Measurements from ENCODE around the gene OAS2.

The OAS2 gene

DNA sequence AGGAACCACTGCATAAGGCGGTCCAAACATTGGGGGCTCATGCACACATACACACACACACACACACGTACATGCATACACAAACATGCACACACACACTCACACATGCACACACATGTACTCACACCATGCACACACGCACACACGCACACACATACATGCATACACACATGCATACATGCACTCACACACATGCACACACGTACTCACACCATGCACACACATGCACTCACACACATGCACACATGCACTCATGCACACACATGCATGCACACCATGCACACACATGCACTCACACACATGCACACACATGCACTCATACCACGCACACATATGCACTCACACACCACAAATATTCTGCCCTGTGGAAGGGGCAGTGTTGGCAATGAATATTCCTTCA, 22.1 kb downstream of the OAS2 start:
- Histone ChIP-seq H3K4me1 (ENCODE audit: control insufficient read depth, insufficient read depth, low read length, poor library complexity, severe bottlenecking) (no peaks in the 10 kb centered on the region), H3K36me3 (ENCODE audit: control insufficient read depth, insufficient read depth, low read length) (no peaks in the 10 kb centered on the region), H3K27ac (ENCODE audit: low read depth, low read length, severe bottlenecking) (no peak overlapping the region), H3K9me3 (ENCODE audit: control insufficient read depth, low read length) (no peaks in the 10 kb centered on the region), H3K4me3 (ENCODE audit: extremely low read depth, insufficient read depth, low read length, poor library complexity, severe bottlenecking) (no peak overlapping the region)
- WGBS, 2 experiments (ENCODE audit: insufficient coverage in 2 of 2) = 81 to 96% methylated on average over 5 of the region's 6 CpGs

GRCh38 chr12:113002155-113002554, 23.8 kb downstream of the OAS2 start:
- WGBS, 2 experiments (ENCODE audit: insufficient coverage in 2 of 2) = 90 to 98% methylated on average over 3 of the region's 4 CpGs
- no peaks in the 10 kb centered on the region for H3K4me1 ChIP-seq (ENCODE audit: control insufficient read depth, insufficient read depth, low read length, poor library complexity, severe bottlenecking)
- no peak overlapping the region for H3K27ac ChIP-seq (ENCODE audit: low read depth, low read length, severe bottlenecking)
- H3K36me3 ChIP-seq (ENCODE audit: control insufficient read depth, insufficient read depth, low read length) = no peaks in the 10 kb centered on the region
- no peak overlapping the region for H3K4me3 ChIP-seq (ENCODE audit: extremely low read depth, insufficient read depth, low read length, poor library complexity, severe bottlenecking)
- H3K9me3 ChIP-seq (ENCODE audit: control insufficient read depth, low read length) = no peaks in the 10 kb centered on the region

DNA sequence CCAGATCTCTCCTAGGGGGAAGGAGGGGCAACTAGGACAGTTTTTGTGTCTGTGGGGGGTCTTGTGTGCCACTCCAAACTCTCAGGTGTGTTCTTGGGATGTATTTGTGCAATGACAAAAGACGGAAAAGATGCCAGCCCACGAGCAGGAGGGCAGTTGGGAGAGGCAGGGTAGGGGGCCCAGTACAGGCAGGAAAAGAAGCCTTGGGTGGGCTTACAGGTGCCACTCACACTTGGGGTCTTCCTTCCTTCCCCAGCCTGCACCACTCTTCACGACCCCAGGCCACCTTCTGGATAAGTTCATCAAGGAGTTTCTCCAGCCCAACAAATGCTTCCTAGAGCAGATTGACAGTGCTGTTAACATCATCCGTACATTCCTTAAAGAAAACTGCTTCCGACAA, 24.4 kb downstream of the OAS2 start:
- no peak overlapping the region for H3K4me3 ChIP-seq (ENCODE audit: extremely low read depth, insufficient read depth, low read length, poor library complexity, severe bottlenecking)
- no peaks in the 10 kb centered on the region for H3K36me3 ChIP-seq (ENCODE audit: control insufficient read depth, insufficient read depth, low read length)
- H3K4me1 ChIP-seq (ENCODE audit: control insufficient read depth, insufficient read depth, low read length, poor library complexity, severe bottlenecking) = no peaks in the 10 kb centered on the region
- H3K27ac ChIP-seq (ENCODE audit: low read depth, low read length, severe bottlenecking) = no peak overlapping the region
- 93% methylated on average over 3 to 5 of the region's 5 CpGs for WGBS, 2 experiments (ENCODE audit: insufficient coverage in 2 of 2)
- H3K9me3 ChIP-seq (ENCODE audit: control insufficient read depth, low read length) = no peaks in the 10 kb centered on the region

DNA sequence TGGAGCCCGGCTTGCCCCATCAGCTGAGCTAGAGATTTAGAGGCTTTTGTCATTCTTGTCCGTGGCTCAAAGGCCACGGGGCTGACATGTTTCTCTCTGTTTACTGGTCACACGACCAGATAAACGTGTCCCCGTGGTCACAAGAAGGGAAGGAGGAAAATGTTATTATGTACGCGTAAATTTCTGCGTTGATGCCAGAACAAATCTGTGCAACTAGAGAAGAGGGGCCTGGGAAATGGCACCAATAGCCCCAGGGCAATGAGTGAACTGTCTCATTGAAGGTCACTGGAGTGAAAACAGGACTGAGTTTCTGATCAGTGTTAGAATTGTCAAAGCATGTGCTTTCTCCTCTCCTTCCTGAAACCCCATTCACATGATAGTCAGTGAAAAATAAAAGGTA, 25.3 kb downstream of the OAS2 start:
- H3K9me3 ChIP-seq (ENCODE audit: control insufficient read depth, low read length) = no peaks in the 10 kb centered on the region
- no peaks in the 10 kb centered on the region for H3K4me1 ChIP-seq (ENCODE audit: control insufficient read depth, insufficient read depth, low read length, poor library complexity, severe bottlenecking)
- no peaks in the 10 kb centered on the region for H3K36me3 ChIP-seq (ENCODE audit: control insufficient read depth, insufficient read depth, low read length)
- 88 to 96% methylated on average over 8 to 9 of the region's 9 CpGs for WGBS, 2 experiments (ENCODE audit: insufficient coverage in 2 of 2)
- H3K4me3 ChIP-seq (ENCODE audit: extremely low read depth, insufficient read depth, low read length, poor library complexity, severe bottlenecking) = no peak overlapping the region
- no peak overlapping the region for H3K27ac ChIP-seq (ENCODE audit: low read depth, low read length, severe bottlenecking)

- Histone ChIP-seq H3K4me3 (ENCODE audit: extremely low read depth, insufficient read depth, low read length, poor library complexity, severe bottlenecking) (no peak overlapping the region), H3K36me3 (ENCODE audit: control insufficient read depth, insufficient read depth, low read length) (no peaks in the 10 kb centered on the region), H3K9me3 (ENCODE audit: control insufficient read depth, low read length) (peaks cover 3% of the 10 kb centered on the region), H3K27ac (ENCODE audit: low read depth, low read length, severe bottlenecking) (no peak overlapping the region), H3K4me1 (ENCODE audit: control insufficient read depth, insufficient read depth, low read length, poor library complexity, severe bottlenecking) (no peaks in the 10 kb centered on the region)
- 60 to 74% methylated on average over 3 of the region's 4 CpGs for WGBS, 2 experiments (ENCODE audit: insufficient coverage in 2 of 2)
Measured at GRCh38 chr12:113005762-113006161, 27.4 kb downstream of the OAS2 start.

- no peak overlapping the region for H3K4me3 ChIP-seq (ENCODE audit: extremely low read depth, insufficient read depth, low read length, poor library complexity, severe bottlenecking)
- H3K27ac ChIP-seq (ENCODE audit: low read depth, low read length, severe bottlenecking) = no peak overlapping the region
- H3K4me1 ChIP-seq (ENCODE audit: control insufficient read depth, insufficient read depth, low read length, poor library complexity, severe bottlenecking) = no peaks in the 10 kb centered on the region
- H3K36me3 ChIP-seq (ENCODE audit: control insufficient read depth, insufficient read depth, low read length) = no peaks in the 10 kb centered on the region
- H3K9me3 ChIP-seq (ENCODE audit: control insufficient read depth, low read length) = peaks cover 8% of the 10 kb centered on the region
- 88 to 89% methylated on average over 7 of the region's 7 CpGs for WGBS, 2 experiments (ENCODE audit: insufficient coverage in 2 of 2)
Measured at GRCh38 chr12:113006206-113006605, 27.9 kb downstream of the OAS2 start.

DNA sequence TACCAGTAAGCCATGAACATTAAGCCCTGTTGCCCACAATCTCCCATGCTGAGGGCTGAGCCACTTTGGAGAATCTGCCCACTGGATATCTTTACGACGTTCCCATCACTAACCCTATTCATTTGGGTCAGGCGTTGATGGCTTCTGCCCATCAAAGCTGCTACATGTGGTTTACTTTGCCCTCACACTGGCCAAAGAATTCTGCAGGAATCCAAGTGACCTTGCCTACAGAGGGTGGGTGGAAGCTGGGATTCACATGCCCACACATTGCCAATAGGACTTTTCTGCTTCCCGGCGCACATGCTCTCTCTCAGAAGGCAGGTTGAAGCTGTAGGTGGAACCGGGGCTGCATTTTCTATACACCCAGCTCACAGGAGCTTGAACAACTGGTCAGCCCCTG, 28.3 kb downstream of the OAS2 start:
- Histone ChIP-seq H3K27ac (ENCODE audit: low read depth, low read length, severe bottlenecking) (no peak overlapping the region), H3K36me3 (ENCODE audit: control insufficient read depth, insufficient read depth, low read length) (no peaks in the 10 kb centered on the region), H3K4me1 (ENCODE audit: control insufficient read depth, insufficient read depth, low read length, poor library complexity, severe bottlenecking) (no peaks in the 10 kb centered on the region), H3K4me3 (ENCODE audit: extremely low read depth, insufficient read depth, low read length, poor library complexity, severe bottlenecking) (no peak overlapping the region), H3K9me3 (ENCODE audit: control insufficient read depth, low read length) (peaks cover 12% of the 10 kb centered on the region)
- WGBS, 2 experiments (ENCODE audit: insufficient coverage in 2 of 2) = 92 to 98% methylated on average over 5 to 6 of the region's 6 CpGs

- Histone ChIP-seq H3K27ac (ENCODE audit: low read depth, low read length, severe bottlenecking) (no peak overlapping the region), H3K4me3 (ENCODE audit: extremely low read depth, insufficient read depth, low read length, poor library complexity, severe bottlenecking) (no peak overlapping the region), H3K4me1 (ENCODE audit: control insufficient read depth, insufficient read depth, low read length, poor library complexity, severe bottlenecking) (no peaks in the 10 kb centered on the region), H3K36me3 (ENCODE audit: control insufficient read depth, insufficient read depth, low read length) (no peaks in the 10 kb centered on the region), H3K9me3 (ENCODE audit: control insufficient read depth, low read length) (peaks cover 13% of the 10 kb centered on the region)
- WGBS, 2 experiments (ENCODE audit: insufficient coverage in 2 of 2) = 88 to 91% methylated on average over 3 to 4 of the region's 4 CpGs
Measured at GRCh38 chr12:113007166-113007565, 28.8 kb downstream of the OAS2 start.

GRCh38 chr12:113010701-113011100, 32.4 kb downstream of the OAS2 start:
- no peaks in the 10 kb centered on the region for H3K4me1 ChIP-seq (ENCODE audit: control insufficient read depth, insufficient read depth, low read length, poor library complexity, severe bottlenecking)
- H3K27ac ChIP-seq (ENCODE audit: low read depth, low read length, severe bottlenecking) = no peak overlapping the region
- H3K4me3 ChIP-seq (ENCODE audit: extremely low read depth, insufficient read depth, low read length, poor library complexity, severe bottlenecking) = no peak overlapping the region
- H3K36me3 ChIP-seq (ENCODE audit: control insufficient read depth, insufficient read depth, low read length) = no peaks in the 10 kb centered on the region
- H3K9me3 ChIP-seq (ENCODE audit: control insufficient read depth, low read length) = peaks cover 13% of the 10 kb centered on the region
- WGBS, 2 experiments (ENCODE audit: insufficient coverage in 2 of 2) = 70 to 87% methylated on average over 2 of the region's 2 CpGs

DNA sequence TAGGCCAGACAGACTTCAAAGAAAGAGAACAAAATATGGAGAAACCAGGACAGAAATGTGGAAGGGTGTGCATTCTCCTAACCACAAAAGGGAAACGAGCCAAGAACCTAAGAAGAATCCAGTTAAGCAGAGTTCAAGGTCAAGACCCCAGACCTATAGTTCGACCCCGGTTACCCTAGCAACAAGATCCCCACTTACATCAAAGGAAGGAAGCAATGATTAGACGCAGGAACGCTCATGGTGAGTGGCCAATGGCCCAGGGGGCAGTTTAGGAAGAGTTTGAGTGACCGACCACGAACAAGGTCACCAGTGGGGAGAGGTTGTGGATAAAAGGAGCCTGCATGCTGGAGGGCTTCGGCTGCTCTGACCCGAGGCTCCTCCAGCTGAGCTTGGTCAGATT, 36.2 kb downstream of the OAS2 start:
- peaks cover 13% of the 10 kb centered on the region for H3K9me3 ChIP-seq (ENCODE audit: control insufficient read depth, low read length)
- 89 to 94% methylated on average over 5 to 9 of the region's 9 CpGs for WGBS, 2 experiments (ENCODE audit: insufficient coverage in 2 of 2)
- no peak overlapping the region for H3K27ac ChIP-seq (ENCODE audit: low read depth, low read length, severe bottlenecking)
- no peaks in the 10 kb centered on the region for H3K36me3 ChIP-seq (ENCODE audit: control insufficient read depth, insufficient read depth, low read length)
- H3K4me1 ChIP-seq (ENCODE audit: control insufficient read depth, insufficient read depth, low read length, poor library complexity, severe bottlenecking) = peaks cover 9% of the 10 kb centered on the region
- H3K4me3 ChIP-seq (ENCODE audit: extremely low read depth, insufficient read depth, low read length, poor library complexity, severe bottlenecking) = no peak overlapping the region

DNA sequence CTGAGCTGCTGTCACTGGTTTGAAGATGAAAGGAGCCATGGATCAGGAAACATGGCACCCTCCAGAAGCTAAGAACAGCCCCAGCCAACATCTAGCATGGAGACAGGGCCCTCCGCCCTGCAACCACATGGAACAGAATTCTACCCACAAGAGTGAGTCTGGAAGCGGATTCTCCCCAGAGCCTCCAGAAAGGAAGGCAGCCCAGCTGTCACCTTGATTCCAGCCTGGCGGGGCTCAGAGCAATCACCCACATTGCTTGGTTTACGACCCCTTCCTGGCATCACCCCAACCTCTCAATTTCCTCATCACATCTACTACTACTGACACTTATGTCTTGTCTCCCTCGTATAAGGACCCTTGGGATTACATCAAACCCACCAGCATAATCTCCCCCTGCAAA, 38.5 kb downstream of the OAS2 start:
- no peaks in the 10 kb centered on the region for H3K9me3 ChIP-seq (ENCODE audit: control insufficient read depth, low read length)
- no peak overlapping the region for H3K4me3 ChIP-seq (ENCODE audit: extremely low read depth, insufficient read depth, low read length, poor library complexity, severe bottlenecking)
- H3K4me1 ChIP-seq (ENCODE audit: control insufficient read depth, insufficient read depth, low read length, poor library complexity, severe bottlenecking) = peaks cover 11% of the 10 kb centered on the region
- WGBS, 2 experiments (ENCODE audit: insufficient coverage in 2 of 2) = 86 to 92% methylated on average over 5 of the region's 5 CpGs
- H3K36me3 ChIP-seq (ENCODE audit: control insufficient read depth, insufficient read depth, low read length) = no peaks in the 10 kb centered on the region
- no peak overlapping the region for H3K27ac ChIP-seq (ENCODE audit: low read depth, low read length, severe bottlenecking)

DNA sequence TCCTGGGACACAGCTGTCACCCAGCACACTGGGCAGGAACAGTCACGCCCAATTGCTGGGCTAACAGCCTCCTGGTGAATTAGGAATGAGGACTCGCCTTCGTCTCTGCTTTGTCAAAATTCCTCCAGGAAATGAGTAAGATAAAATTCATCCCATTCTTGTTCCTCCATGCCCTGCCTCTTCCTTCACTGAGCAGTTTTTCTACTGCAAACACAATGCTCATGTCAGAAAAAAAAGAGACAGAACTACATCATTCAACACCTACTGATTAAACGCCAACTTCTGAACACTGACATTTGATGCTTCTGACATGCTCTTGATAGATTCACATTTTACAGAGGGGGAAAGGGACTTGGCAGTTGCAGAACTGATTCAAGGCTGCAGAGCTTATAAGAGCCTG, 40.7 kb downstream of the OAS2 start:
- Histone ChIP-seq H3K36me3 (ENCODE audit: control insufficient read depth, insufficient read depth, low read length) (no peaks in the 10 kb centered on the region), H3K4me3 (ENCODE audit: extremely low read depth, insufficient read depth, low read length, poor library complexity, severe bottlenecking) (no peak overlapping the region), H3K4me1 (ENCODE audit: control insufficient read depth, insufficient read depth, low read length, poor library complexity, severe bottlenecking) (peaks cover 11% of the 10 kb centered on the region), H3K27ac (ENCODE audit: low read depth, low read length, severe bottlenecking) (no peak overlapping the region), H3K9me3 (ENCODE audit: control insufficient read depth, low read length) (no peaks in the 10 kb centered on the region)
- WGBS, 2 experiments (ENCODE audit: insufficient coverage in 2 of 2) = 52 to 80% methylated on average over 2 to 3 of the region's 4 CpGs
